Measurements from ENCODE around the gene C1QTNF9B.

GRCh38 chr13:23847497-23847896, 49.8 kb downstream of the C1QTNF9B start:
- TF ChIP-seq CTCF (conservative IDR thresholded peaks at IDR 0.05 in 1 of 2, IDR thresholded peaks at IDR 0.05 in 1 of 2; ENCODE audit: extremely low read depth in 1 of 2, insufficient read depth in 1 of 2, low read depth in 1 of 2, low read length in 2 of 2) (no peak), EZH2 (IDR thresholded peaks at IDR 0.05; ENCODE audit: borderline replicate concordance, low read length) (no peak)
